ENCODE measurements around the gene ZNF385B. TPM values are rescaled to one million over a fixed set of nuclear protein-coding genes. Genes with fewer than 3 reads are reported as not detected.

ZNF385B gene
- total RNA-seq, 4 donors from 2014 or later: 0.89 to 3.6 (median 1.8) TPM

GRCh38 chr2:179525340-179525739, 336.1 kb downstream of the ZNF385B start:
- TF ChIP-seq CTCF (IDR thresholded peaks at IDR 0.05) (no peak), EP300 (IDR thresholded peaks at IDR 0.05) (no peak), POLR2A (IDR thresholded peaks at IDR 0.05) (no peak), POLR2AphosphoS5 (IDR thresholded peaks at IDR 0.05) (no peak)
- H3K4me1 ChIP-seq: no peaks in the 10 kb centered on the region
- no peak overlapping the region for H3K4me3 ChIP-seq
- 77% methylated on average over 3 of the region's 3 CpGs for WGBS
- DNase-seq (ENCODE audit: low spot score in 2 of 2): no peak
- no peak overlapping the region for H3K27ac ChIP-seq
- no peaks in the 10 kb centered on the region for H3K36me3 ChIP-seq
- no peaks in the 10 kb centered on the region for H3K27me3 ChIP-seq
- no peaks in the 10 kb centered on the region for H3K9me3 ChIP-seq

DNA sequence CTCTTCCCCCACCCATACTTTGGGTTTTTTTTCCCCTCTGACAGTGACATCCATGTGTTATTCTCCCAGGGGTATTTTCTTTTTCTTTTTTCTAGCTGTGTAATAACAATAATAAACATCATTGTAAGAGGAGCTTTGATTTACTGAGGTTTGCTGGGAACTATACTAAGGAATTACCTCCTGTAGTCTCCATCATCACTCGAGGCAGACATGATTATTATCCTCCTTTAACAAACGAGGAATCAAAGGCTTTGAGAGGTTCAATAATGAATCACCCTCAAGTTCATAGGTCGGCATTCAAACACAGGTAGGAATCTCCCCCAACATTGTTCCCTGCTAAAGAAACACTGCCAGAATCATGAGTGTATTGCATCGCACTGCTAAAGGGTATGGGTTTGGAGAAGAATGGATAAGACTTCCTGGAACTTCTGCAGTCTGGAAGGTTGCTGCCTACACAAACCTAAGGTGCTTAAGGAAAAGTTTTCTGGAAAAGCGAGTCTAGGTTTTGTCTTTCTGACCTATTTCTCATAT, 336.5 kb downstream of the ZNF385B start:
- Histone ChIP-seq H3K4me1 (no peaks in the 10 kb centered on the region), H3K4me3 (no peak overlapping the region), H3K9me3 (no peaks in the 10 kb centered on the region), H3K36me3 (no peaks in the 10 kb centered on the region), H3K27me3 (no peaks in the 10 kb centered on the region), H3K27ac (no peak overlapping the region)
- TF ChIP-seq EP300 (IDR thresholded peaks at IDR 0.05): no peak
- no peak for TF ChIP-seq POLR2AphosphoS5 (IDR thresholded peaks at IDR 0.05)
- TF ChIP-seq CTCF (IDR thresholded peaks at IDR 0.05): no peak
- no peak for DNase-seq (ENCODE audit: low spot score in 2 of 2)
- 65% methylated on average over 5 of the region's 5 CpGs for WGBS

- no peaks in the 10 kb centered on the region for H3K4me1 ChIP-seq
- no peaks in the 10 kb centered on the region for H3K9me3 ChIP-seq
- H3K27me3 ChIP-seq: no peaks in the 10 kb centered on the region
- H3K27ac ChIP-seq: no peak overlapping the region
- H3K36me3 ChIP-seq: no peaks in the 10 kb centered on the region
- no peak for DNase-seq (ENCODE audit: low spot score in 2 of 2)
- 47% methylated on average over 1 of the region's 1 CpG for WGBS
- no peak overlapping the region for H3K4me3 ChIP-seq
- TF ChIP-seq EP300 (IDR thresholded peaks at IDR 0.05): no peak
- TF ChIP-seq CTCF (IDR thresholded peaks at IDR 0.05): no peak
- no peak for TF ChIP-seq POLR2AphosphoS5 (IDR thresholded peaks at IDR 0.05)
- TF ChIP-seq POLR2A (IDR thresholded peaks at IDR 0.05): no peak
Measured at GRCh38 chr2:179521944-179522343, 339.5 kb downstream of the ZNF385B start.

GRCh38 chr2:179518830-179519229, 342.6 kb downstream of the ZNF385B start:
- H3K9me3 ChIP-seq: no peaks in the 10 kb centered on the region
- H3K4me1 ChIP-seq: no peaks in the 10 kb centered on the region
- DNase-seq (ENCODE audit: low spot score in 2 of 2): no peak
- H3K4me3 ChIP-seq: no peak overlapping the region
- no peaks in the 10 kb centered on the region for H3K36me3 ChIP-seq
- TF ChIP-seq CTCF (IDR thresholded peaks at IDR 0.05) (no peak), POLR2A (IDR thresholded peaks at IDR 0.05) (no peak), EP300 (IDR thresholded peaks at IDR 0.05) (no peak)
- no peaks in the 10 kb centered on the region for H3K27me3 ChIP-seq
- H3K27ac ChIP-seq: no peak overlapping the region
- 71% methylated on average over 4 of the region's 4 CpGs for WGBS

- DNase-seq (ENCODE audit: low spot score in 2 of 2): no peak
- TF ChIP-seq CTCF (IDR thresholded peaks at IDR 0.05) (no peak), POLR2AphosphoS5 (IDR thresholded peaks at IDR 0.05) (no peak), POLR2A (IDR thresholded peaks at IDR 0.05) (no peak), EP300 (IDR thresholded peaks at IDR 0.05) (no peak)
- H3K36me3 ChIP-seq: no peaks in the 10 kb centered on the region
- H3K9me3 ChIP-seq: no peaks in the 10 kb centered on the region
- no peak overlapping the region for H3K4me3 ChIP-seq
- no peaks in the 10 kb centered on the region for H3K4me1 ChIP-seq
- WGBS: 91% methylated on average over 1 of the region's 1 CpG
- H3K27ac ChIP-seq: no peak overlapping the region
- no peaks in the 10 kb centered on the region for H3K27me3 ChIP-seq
Measured at GRCh38 chr2:179513181-179513580, 348.2 kb downstream of the ZNF385B start.
